Vagina (tissue), 2 donors: ENCODE measurements around the gene SLC25A51. TPM values are rescaled to one million over a fixed set of nuclear protein-coding genes. Genes with fewer than 3 reads are reported as not detected.

Experiments
- DNase-seq, 2 donors: peaks; one replicate each; pipeline ENCODE4 v3.0.0-alpha.2; 2017; ENCODE audit errors: extremely low spot score in 2 of 2
- H3K27ac ChIP-seq: fragments of 200-600 bp; sonication (generic); one replicate; pipeline ENCODE4 v1.5.1; 2019
- H3K27me3 ChIP-seq: fragments of 200-600 bp; sonication (generic); one replicate; pipeline ENCODE4 v1.5.1; 2019
- H3K36me3 ChIP-seq, 2 donors: fragments of 200-600 bp; sonication (generic); one replicate each; pipeline ENCODE4 v1.5.1; 2017 to 2019
- H3K4me1 ChIP-seq: fragments of 200-600 bp; sonication (generic); one replicate; pipeline ENCODE4 v1.5.1; 2019
- H3K4me3 ChIP-seq, 2 donors: fragments of 200-600 bp; sonication (generic); 1 replicate in 1 of 2; 2 replicates in 1 of 2; pipeline ENCODE4 v1.5.1; 2016 to 2019
- H3K9me3 ChIP-seq: fragments of 200-600 bp; sonication (generic); one replicate; pipeline ENCODE4 v1.5.1; 2019
- POLR2A ChIP-seq, 2 donors: fragments of 450-650 bp; IDR thresholded peaks; one replicate each; pipeline ENCODE4 v1.6.1; 2017; ENCODE audit warnings: antibody characterized with exemption in 2 of 2, mild to moderate bottlenecking in 2 of 2, moderate library complexity in 2 of 2
- POLR2AphosphoS5 ChIP-seq, 2 donors: sonication (generic); formaldehyde crosslinking; IDR thresholded peaks; one replicate each; pipeline ENCODE4 v1.9.0; 2017; ENCODE audit warnings: antibody characterized with exemption in 2 of 2, mild to moderate bottlenecking in 2 of 2, low read depth in 1 of 2; ENCODE audit not compliant: insufficient read depth in 1 of 2
- intact Hi-C: fragments of 100-400 bp; cut with DNase I; formaldehyde crosslinking; loops from one replicate; pipeline ENCODE4 v1.15.1; 2023
- total RNA-seq: library from RNA; depleted of rRNA; stranded (reverse); fragments of >200 nt; gene quantifications from one replicate; pipeline ENCODE4 v1.2.3, GENCODE V29; 2016
- TF ChIP-seq, protein P1 (sequence below), 3 experiments: fragments of 450-650 bp in 2 of 3; fragments of 200-600 bp in 1 of 3; sonication (generic) in 1 of 3; IDR thresholded peaks; one replicate each; pipeline ENCODE4 v1.5.1; 2017 to 2019; ENCODE audit warnings: antibody characterized with exemption in 3 of 3, mild to moderate bottlenecking in 2 of 3, moderate library complexity in 2 of 3

Gene SLC25A51
- total RNA-seq, 1 donor from 2014 or later: 26.0 TPM

DNA sequence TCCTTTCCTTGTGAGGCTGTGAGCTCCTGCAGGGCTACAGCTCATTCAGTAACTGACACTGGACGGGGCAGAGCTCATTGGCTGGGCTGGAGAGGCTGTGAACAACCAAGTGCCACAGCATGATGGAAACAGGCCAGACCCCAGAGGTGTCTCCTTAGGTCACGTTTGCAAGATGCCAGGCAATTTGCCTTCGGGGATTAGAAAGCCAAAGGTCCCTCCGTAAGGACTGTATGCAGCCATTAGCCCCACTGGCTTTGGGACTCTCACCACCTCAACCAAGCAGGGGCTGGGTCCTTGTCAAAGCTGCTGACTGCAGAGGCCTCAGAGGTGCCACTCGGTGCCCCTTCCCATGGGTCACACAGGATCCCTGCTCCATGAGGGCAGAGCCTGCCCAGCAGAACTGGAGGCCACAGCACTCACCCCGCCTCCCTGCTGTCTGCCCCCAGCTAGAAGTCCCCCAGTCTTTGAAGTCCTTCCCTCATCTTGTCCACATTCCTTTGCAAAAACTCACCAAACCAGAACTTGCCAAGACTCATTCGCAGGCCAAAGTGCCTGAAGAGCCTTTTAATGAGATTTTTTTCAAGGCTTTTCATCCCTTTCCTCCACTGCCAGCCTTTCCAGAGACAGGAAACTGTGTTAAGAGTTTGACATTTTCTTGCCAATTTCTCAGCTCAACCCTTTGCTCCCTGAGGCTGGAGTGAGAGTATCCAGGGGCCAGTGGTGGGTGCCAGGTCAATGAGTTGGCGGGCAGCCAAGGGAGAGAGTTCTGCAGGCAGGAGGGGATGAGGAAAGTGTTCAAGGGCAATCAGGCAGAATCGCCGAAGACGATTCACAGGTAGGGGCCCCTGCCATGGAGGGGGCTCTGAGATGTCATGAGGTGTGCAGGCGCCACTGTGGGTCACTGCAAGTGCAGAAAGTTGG lies 39.7 kb upstream of the SLC25A51 start:
- intact Hi-C loops: no loop called here
- peak overlapping the region; percentile 44 for H3K27ac ChIP-seq
- H3K9me3 ChIP-seq: no peaks in the 10 kb centered on the region
- H3K4me3 ChIP-seq: no peak overlapping the region
- TF ChIP-seq POLR2AphosphoS5 (IDR thresholded peaks at IDR 0.05; ENCODE audit: insufficient read depth in 1 of 2, low read depth in 1 of 2) (no peak), POLR2A (IDR thresholded peaks at IDR 0.05) (no peak)
- TF ChIP-seq, protein P1, sequence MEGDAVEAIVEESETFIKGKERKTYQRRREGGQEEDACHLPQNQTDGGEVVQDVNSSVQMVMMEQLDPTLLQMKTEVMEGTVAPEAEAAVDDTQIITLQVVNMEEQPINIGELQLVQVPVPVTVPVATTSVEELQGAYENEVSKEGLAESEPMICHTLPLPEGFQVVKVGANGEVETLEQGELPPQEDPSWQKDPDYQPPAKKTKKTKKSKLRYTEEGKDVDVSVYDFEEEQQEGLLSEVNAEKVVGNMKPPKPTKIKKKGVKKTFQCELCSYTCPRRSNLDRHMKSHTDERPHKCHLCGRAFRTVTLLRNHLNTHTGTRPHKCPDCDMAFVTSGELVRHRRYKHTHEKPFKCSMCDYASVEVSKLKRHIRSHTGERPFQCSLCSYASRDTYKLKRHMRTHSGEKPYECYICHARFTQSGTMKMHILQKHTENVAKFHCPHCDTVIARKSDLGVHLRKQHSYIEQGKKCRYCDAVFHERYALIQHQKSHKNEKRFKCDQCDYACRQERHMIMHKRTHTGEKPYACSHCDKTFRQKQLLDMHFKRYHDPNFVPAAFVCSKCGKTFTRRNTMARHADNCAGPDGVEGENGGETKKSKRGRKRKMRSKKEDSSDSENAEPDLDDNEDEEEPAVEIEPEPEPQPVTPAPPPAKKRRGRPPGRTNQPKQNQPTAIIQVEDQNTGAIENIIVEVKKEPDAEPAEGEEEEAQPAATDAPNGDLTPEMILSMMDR (IDR thresholded peaks at IDR 0.05): no peak
- H3K27me3 ChIP-seq: no peaks in the 10 kb centered on the region
- DNase-seq: no peak
- H3K4me1 ChIP-seq: peaks cover 44% of the 10 kb centered on the region
- H3K36me3 ChIP-seq: no peaks in the 10 kb centered on the region

GRCh38 chr9:37942621-37943344 lies 38.9 kb upstream of the SLC25A51 start:
- Histone ChIP-seq H3K27me3 (no peaks in the 10 kb centered on the region), H3K36me3 (no peaks in the 10 kb centered on the region), H3K4me3 (no peak overlapping the region), H3K27ac (no peak overlapping the region), H3K4me1 (peaks cover 46% of the 10 kb centered on the region), H3K9me3 (no peaks in the 10 kb centered on the region)
- DNase-seq: no peak
- intact Hi-C loops: no loop called here
- no peak for TF ChIP-seq POLR2A (IDR thresholded peaks at IDR 0.05)

DNA sequence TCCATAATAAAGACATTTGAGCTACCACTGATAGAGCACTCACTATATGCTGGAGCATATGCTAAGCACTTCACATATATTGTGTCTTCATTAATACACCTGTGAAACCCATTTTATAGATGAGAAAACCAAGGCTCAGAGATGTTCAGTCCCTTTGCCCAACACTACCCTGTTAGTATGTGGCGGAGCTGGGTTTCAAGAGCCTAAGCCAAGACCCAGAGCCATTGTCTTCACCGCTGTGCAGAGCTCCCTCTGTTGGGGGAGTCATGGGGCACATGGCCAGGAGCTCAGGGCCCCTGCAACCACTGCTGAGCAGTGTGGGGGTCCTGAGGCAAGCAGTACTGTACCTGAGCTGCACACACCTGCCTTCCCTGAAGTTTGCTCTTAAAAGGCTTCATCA lies 37.3 kb upstream of the SLC25A51 start:
- Histone ChIP-seq H3K36me3 (no peaks in the 10 kb centered on the region), H3K4me1 (peaks cover 49% of the 10 kb centered on the region), H3K9me3 (no peaks in the 10 kb centered on the region), H3K4me3 (no peak overlapping the region), H3K27ac (no peak overlapping the region), H3K27me3 (no peaks in the 10 kb centered on the region)
- intact Hi-C loops: no loop called here
- DNase-seq: no peak
- TF ChIP-seq, protein P1 (IDR thresholded peaks at IDR 0.05): no peak
- no peak for TF ChIP-seq POLR2AphosphoS5 (IDR thresholded peaks at IDR 0.05; ENCODE audit: insufficient read depth in 1 of 2, low read depth in 1 of 2)
- TF ChIP-seq POLR2A (IDR thresholded peaks at IDR 0.05): no peak

GRCh38 chr9:37939575-37940095 lies 35.7 kb upstream of the SLC25A51 start:
- Histone ChIP-seq H3K36me3 (no peaks in the 10 kb centered on the region), H3K27me3 (no peaks in the 10 kb centered on the region), H3K27ac (no peak overlapping the region), H3K9me3 (no peaks in the 10 kb centered on the region), H3K4me1 (peaks cover 46% of the 10 kb centered on the region), H3K4me3 (no peak overlapping the region)
- intact Hi-C loops: loop anchor here (5.0 kb wide), 1 partner anchor 128 kb away; the partner anchor contains the start of gene SHB
- TF ChIP-seq, protein P1 (IDR thresholded peaks at IDR 0.05): no peak
- DNase-seq: no peak

DNA sequence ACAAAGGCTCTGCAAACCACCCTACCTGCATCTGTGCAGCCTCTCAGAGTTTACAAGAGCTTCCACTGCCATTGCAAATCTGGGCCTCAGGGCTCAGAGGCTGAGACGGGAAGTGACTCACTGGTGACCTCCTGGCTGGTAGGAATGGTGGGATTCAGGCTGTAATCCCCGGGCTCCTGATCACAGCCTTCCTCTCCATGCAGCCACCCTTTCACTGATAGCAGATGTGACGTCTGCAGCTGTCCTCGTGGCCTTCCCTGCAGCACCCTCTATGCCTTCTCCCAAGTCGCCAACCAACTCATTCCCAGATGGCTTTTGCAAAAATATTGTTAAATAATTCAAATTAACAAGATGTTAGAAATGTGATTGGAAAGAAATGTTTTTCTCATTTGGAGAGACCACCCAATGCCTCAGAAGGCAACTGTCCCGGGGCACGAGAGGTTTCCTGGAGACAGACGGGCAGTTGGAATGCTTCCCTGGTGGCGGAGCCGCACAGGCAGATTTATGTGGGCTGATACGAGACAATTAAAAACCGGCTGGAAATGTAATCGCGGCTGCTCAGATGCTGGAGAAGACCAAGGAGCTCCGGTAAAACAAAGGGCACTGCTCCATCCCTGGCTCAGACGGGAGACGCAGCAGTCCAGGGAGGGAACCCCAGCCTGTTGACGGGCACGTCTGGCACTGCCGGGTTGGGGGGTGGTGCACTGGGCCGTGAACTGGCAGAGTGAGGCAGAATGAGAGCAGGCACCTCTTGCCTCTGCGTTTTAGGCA lies 34.4 kb upstream of the SLC25A51 start:
- Histone ChIP-seq H3K4me1 (peaks cover 33% of the 10 kb centered on the region), H3K4me3 (no peak overlapping the region), H3K27ac (no peak overlapping the region), H3K36me3 (no peaks in the 10 kb centered on the region), H3K27me3 (no peaks in the 10 kb centered on the region), H3K9me3 (no peaks in the 10 kb centered on the region)
- intact Hi-C loops: loop anchor here (5.0 kb wide), 1 partner anchor 129 kb away; the partner anchor contains the start of gene SHB
- peak in 1 of 2 donors; percentile 25 for TF ChIP-seq POLR2AphosphoS5 (IDR thresholded peaks at IDR 0.05; ENCODE audit: insufficient read depth in 1 of 2, low read depth in 1 of 2)
- no peak for TF ChIP-seq POLR2A (IDR thresholded peaks at IDR 0.05)
- DNase-seq: no peak
